ENCODE results near the gene DGCR6L.

DNA sequence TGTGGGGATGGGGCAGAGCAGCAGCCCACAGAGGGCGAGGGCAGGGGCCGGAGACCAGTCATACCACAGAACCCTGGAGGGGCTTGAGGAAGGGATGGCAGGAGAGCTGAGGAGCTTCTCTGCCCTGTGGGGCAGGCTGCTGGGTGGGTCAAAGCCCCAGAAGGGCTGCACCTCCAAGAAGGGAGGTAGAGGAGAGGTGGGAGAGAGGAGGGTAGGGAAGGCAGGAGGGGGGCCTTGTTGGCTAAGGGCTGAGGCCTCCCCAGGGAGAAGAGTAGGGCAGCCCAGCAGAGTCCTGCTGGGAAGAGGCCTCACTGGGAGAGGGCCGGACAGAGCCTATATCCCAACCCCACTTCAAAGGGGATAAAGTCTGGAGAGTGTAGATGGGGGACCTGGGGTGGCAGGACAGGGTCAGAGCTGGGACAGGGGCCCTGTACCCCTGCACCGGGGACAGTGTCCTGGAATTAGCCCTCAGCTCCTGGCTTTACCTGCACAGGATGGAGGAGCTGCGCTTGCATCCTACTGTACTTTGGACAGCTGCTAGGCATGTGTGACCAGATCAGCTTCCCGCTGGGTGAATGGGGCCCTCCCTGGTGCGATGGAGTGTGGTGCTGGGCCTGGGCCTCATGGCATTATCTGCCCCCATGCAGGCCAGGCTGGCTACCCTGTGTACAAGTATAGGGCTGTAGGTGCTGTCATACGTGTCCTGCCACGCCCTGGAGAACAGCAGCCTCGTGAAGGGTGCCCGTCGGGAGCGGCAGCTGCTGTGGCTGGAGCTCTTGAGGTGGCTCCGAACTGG, 7.3 kb downstream of the DGCR6L start:
- TF ChIP-seq CTCF (conservative IDR thresholded peaks at IDR 0.05 in 1 of 2, IDR thresholded peaks at IDR 0.05 in 1 of 2; ENCODE audit: low read depth in 1 of 2, low read length in 2 of 2) (no peak), EZH2 (IDR thresholded peaks at IDR 0.05; ENCODE audit: low read length, missing control alignments) (no peak)

Data from fibroblast of lung (primary cell).